ENCODE measurements around the gene DDX54. TPM values are rescaled to one million over a fixed set of nuclear protein-coding genes. Genes with fewer than 3 reads are reported as not detected.

DDX54 gene
- total and polyA plus RNA-seq, 2 of the 8 experiments (the other 6 are each of a cell fraction or from before 2014, with no cell fraction given): 64.9 to 113 TPM

- TF ChIP-seq TAF1 (IDR thresholded peaks at IDR 0.05; ENCODE audit: low read depth, low read length): peak; percentile 84; the same call in 1 of the 2 replicates
- 0 out of 2 replicates have a peak, but pooled peaks have one; percentile 46 for TF ChIP-seq CREB1 (IDR thresholded peaks at IDR 0.05)
- 0 out of 2 replicates have a peak, but pooled peaks have one; percentile 28 for TF ChIP-seq KDM5A (IDR thresholded peaks at IDR 0.05; ENCODE audit: low read length)
- no peak for TF ChIP-seq SUZ12 (IDR thresholded peaks at IDR 0.05; ENCODE audit: low read length)
- TF ChIP-seq, protein P1, sequence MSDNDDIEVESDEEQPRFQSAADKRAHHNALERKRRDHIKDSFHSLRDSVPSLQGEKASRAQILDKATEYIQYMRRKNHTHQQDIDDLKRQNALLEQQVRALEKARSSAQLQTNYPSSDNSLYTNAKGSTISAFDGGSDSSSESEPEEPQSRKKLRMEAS (IDR thresholded peaks at IDR 0.05): peak; percentile 85
- TF ChIP-seq SAP30 (IDR thresholded peaks at IDR 0.05; ENCODE audit: insufficient read depth, insufficient replicate concordance, low read length): no peak
- no peak; a peak in 1 of 4 replicates for TF ChIP-seq CTCF (IDR thresholded peaks at IDR 0.05; ENCODE audit: control extremely low read depth in 1 of 3, insufficient read depth in 1 of 3, low read depth in 1 of 3, low read length in 3 of 3)
- peak; percentile 93 for TF ChIP-seq YY1 (IDR thresholded peaks at IDR 0.05; ENCODE audit: low read depth, low read length)
Measured at GRCh38 chr12:113185180-113186032, at the start of gene DDX54, which contains the start of gene RITA1 (continued).
